GM23338 (cell line): ENCODE results near the gene SCN4B. TPM values are rescaled to one million over a fixed set of nuclear protein-coding genes. Genes with fewer than 3 reads are reported as not detected.
A peak's percentile ranks its signal among the peaks of the same experiment; 100 is the strongest.

Experiments used
- ATAC-seq: fragments of 200-7000 bp; cut with Tn5 transposase; 3 replicates; pipeline ENCODE4 v1.9.1; 2020
- DNase-seq: peaks from one replicate; pipeline ENCODE4 v3.0.0-alpha.2; 2015; ENCODE audit warnings: low spot score
- H2AFZ ChIP-seq: fragments of 200-600 bp; sonication (generic); 2 replicates; pipeline ENCODE4 v1.8.0; 2016; ENCODE audit warnings: antibody characterized with exemption, mild to moderate bottlenecking, moderate library complexity
- H3F3A ChIP-seq: fragments of 200-600 bp; sonication (generic); replicated peaks from 2 replicates; pipeline ENCODE4 v1.8.0; 2017; ENCODE audit warnings: antibody characterized with exemption, mixed run types, low read depth
- H3K27ac ChIP-seq: fragments of 200-600 bp; sonication (generic); 2 replicates; pipeline ENCODE4 v1.6.1; 2016; ENCODE audit warnings: low read depth
- H3K27me3 ChIP-seq: fragments of 200-600 bp; sonication (generic); 2 replicates; pipeline ENCODE4 v1.8.0; 2016; ENCODE audit warnings: mild to moderate bottlenecking, mixed run types, moderate library complexity; ENCODE audit not compliant: insufficient read depth
- H3K36me3 ChIP-seq: fragments of 200-600 bp; sonication (generic); 2 replicates; pipeline ENCODE4 v1.8.0; 2016; ENCODE audit warnings: mild to moderate bottlenecking; ENCODE audit not compliant: insufficient read depth
- H3K4me1 ChIP-seq: fragments of 200-600 bp; sonication (generic); 2 replicates; pipeline ENCODE4 v1.8.0; 2016; ENCODE audit warnings: mild to moderate bottlenecking, moderate library complexity; ENCODE audit not compliant: insufficient read depth
- H3K4me2 ChIP-seq: fragments of 200-600 bp; sonication (generic); 2 replicates; pipeline ENCODE4 v1.7.1; 2017; ENCODE audit warnings: mixed run types
- H3K4me3 ChIP-seq: fragments of 200-600 bp; sonication (generic); 2 replicates; pipeline ENCODE4 v1.6.1; 2016; ENCODE audit warnings: mixed run types
- H3K79me2 ChIP-seq: fragments of 200-600 bp; sonication (generic); replicated peaks from 2 replicates; pipeline ENCODE4 v1.8.0; 2017; ENCODE audit warnings: mild to moderate bottlenecking; ENCODE audit not compliant: insufficient read depth
- H3K9me2 ChIP-seq: fragments of 200-600 bp; sonication (generic); 2 replicates; pipeline ENCODE4 v1.8.0; 2017; ENCODE audit not compliant: insufficient read depth
- H4K20me1 ChIP-seq: fragments of 200-600 bp; sonication (generic); replicated peaks from 2 replicates; pipeline ENCODE4 v1.8.0; 2017; ENCODE audit warnings: mild to moderate bottlenecking; ENCODE audit not compliant: insufficient read depth
- H3K27ac Mint-ChIP-seq: 2 replicates; pipeline ENCODE4 v1.8.0; 2020; ENCODE audit warnings: inconsistent platforms, mild to moderate bottlenecking, moderate library complexity, mixed read lengths
- H3K27me3 Mint-ChIP-seq: 3 replicates; pipeline ENCODE4 v1.8.0; 2022; ENCODE audit warnings: low read depth, mild to moderate bottlenecking, moderate library complexity, mixed read lengths, inconsistent platforms; ENCODE audit not compliant: insufficient read depth, poor library complexity
- H3K36me3 Mint-ChIP-seq: 3 replicates; pipeline ENCODE4 v1.8.0; 2021; ENCODE audit warnings: low read depth, mild to moderate bottlenecking, inconsistent platforms, moderate library complexity, mixed read lengths
- H3K4me1 Mint-ChIP-seq: 3 replicates; pipeline ENCODE4 v1.8.0; 2020; ENCODE audit warnings: mild to moderate bottlenecking, inconsistent platforms, mixed read lengths
- H3K4me3 Mint-ChIP-seq: 3 replicates; pipeline ENCODE4 v1.8.0; 2021; ENCODE audit warnings: moderate library complexity, mild to moderate bottlenecking, inconsistent platforms, mixed read lengths
- H3K9me3 Mint-ChIP-seq: 3 replicates; pipeline ENCODE4 v1.8.0; 2020; ENCODE audit warnings: moderate library complexity, mild to moderate bottlenecking, inconsistent platforms, mixed read lengths
- CREB1 ChIP-seq: fragments of 250-450 bp; sonication (Bioruptor Pico); IDR thresholded peaks from 2 replicates; pipeline ENCODE4 v1.5.0; 2020; ENCODE audit warnings: low read depth, mild to moderate bottlenecking, moderate library complexity
- EZH2 ChIP-seq: fragments of 200-600 bp; sonication (generic); IDR thresholded peaks from one replicate; pipeline ENCODE4 v1.8.0; 2017; ENCODE audit warnings: antibody characterized with exemption, mild to moderate bottlenecking, low read depth; ENCODE audit not compliant: unreplicated experiment
- EZH2phosphoT487 ChIP-seq: fragments of 200-600 bp; sonication (generic); IDR thresholded peaks from one replicate; pipeline ENCODE4 v1.8.1; 2018; ENCODE audit warnings: antibody characterized with exemption; ENCODE audit not compliant: unreplicated experiment
- JUNB ChIP-seq: IDR thresholded peaks from one replicate; pipeline ENCODE4 v1.6.1; 2016; ENCODE audit warnings: antibody characterized with exemption; ENCODE audit not compliant: unreplicated experiment
- STAT1 ChIP-seq: IDR thresholded peaks from one replicate; pipeline ENCODE4 v1.6.1; 2016; ENCODE audit warnings: antibody characterized with exemption; ENCODE audit not compliant: unreplicated experiment
- ZNF114 ChIP-seq: fragments of 250-450 bp; sonication (Bioruptor Pico); IDR thresholded peaks from 2 replicates; pipeline ENCODE4 v1.5.0; 2020; ENCODE audit warnings: mild to moderate bottlenecking, moderate library complexity
- polyA plus RNA-seq: library from polyadenylated mRNA; unstranded; fragments of >200 nt; fragmentation: Nextera tagmentation; extraction: Ambion mirVana; gene quantifications from 2 replicates; pipeline ENCODE4 v1.2.1, GENCODE V29; 2016
- total RNA-seq: library from RNA; depleted of rRNA; stranded (reverse); fragments of >200 nt; shearing (Covaris generic); gene quantifications from 2 replicates; pipeline ENCODE4 v1.2.3, GENCODE V29; 2014
- TF ChIP-seq, protein P1 (sequence below): IDR thresholded peaks from 2 replicates; pipeline ENCODE4 v1.6.1; 2016; ENCODE audit warnings: antibody characterized with exemption
- TF ChIP-seq, protein P2 (sequence below), 2 experiments: fragments of 200-600 bp in 1 of 2; sonication (generic) in 1 of 2; conservative IDR thresholded peaks; 2 replicates each; pipeline versions ENCODE4 v1.5.1 to v1.6.1; 2016 to 2017; ENCODE audit warnings: antibody characterized with exemption in 2 of 2, low read depth in 2 of 2, mild to moderate bottlenecking in 2 of 2, moderate library complexity in 1 of 2
- TF ChIP-seq, protein P3 (sequence below): IDR thresholded peaks from one replicate; pipeline ENCODE4 v1.6.1; 2018; ENCODE audit warnings: antibody characterized with exemption; ENCODE audit not compliant: unreplicated experiment

SCN4B gene
- total and polyA plus RNA-seq, 2 experiments from 2014 or later, result 0.45 to 3.0 TPM

DNA sequence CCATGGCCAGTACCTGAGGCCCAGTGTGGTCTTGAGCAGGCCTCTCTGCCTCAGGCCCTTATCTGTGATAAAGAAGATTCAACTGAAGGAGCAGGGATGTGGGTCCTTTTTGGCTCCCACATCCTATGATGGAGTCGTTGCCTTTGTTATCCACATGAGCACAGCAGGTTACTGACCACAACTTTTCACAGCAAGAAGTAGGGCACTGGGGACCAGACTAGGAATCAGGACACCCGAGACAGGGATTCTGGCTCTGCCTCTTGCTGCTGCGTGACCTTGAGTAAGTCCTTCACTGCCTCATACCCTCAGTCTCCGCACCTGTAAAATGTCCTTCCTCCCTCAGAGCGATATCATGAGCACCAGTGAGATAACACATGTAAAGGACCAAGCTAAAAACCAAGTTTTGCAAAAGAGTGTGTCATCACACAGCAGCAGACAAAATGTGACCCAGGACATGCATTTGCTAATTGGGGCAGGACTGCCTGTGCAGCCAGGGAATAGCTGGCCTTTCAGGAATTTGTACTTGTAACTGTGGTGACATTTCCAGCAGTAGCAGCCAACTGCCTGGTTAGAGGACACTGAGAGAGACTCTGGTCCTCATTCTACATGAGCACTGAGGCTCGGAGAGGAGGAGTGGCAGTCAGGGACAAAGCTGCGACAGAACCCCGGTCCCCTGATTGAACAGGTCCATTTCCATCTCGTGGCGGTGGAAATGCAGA is 52.6 kb downstream of the SCN4B start:
- ATAC-seq, result peak; percentile 37
- no peaks in the 10 kb centered on the region; the same call in 2 of the 3 replicates for H3K36me3 Mint-ChIP-seq
- no peak overlapping the region for H3K27ac ChIP-seq
- H3K4me1 Mint-ChIP-seq, result peaks cover 20% of the 10 kb centered on the region
- H3K36me3 ChIP-seq, result no peaks in the 10 kb centered on the region
- no peaks in the 10 kb centered on the region; the same call in 2 of the 3 replicates for H3K9me3 Mint-ChIP-seq
- H3K79me2 ChIP-seq, result no peaks in the 10 kb centered on the region
- no peak for TF ChIP-seq ZNF114
- TF ChIP-seq STAT1, result no peak
- H3K9me2 ChIP-seq, result no peaks in the 10 kb centered on the region
- peaks cover 11% of the 10 kb centered on the region for H3K4me1 ChIP-seq
- peak overlapping the region; percentile 47; the same call in 1 of the 2 replicates for H2AFZ ChIP-seq
- H3K4me3 Mint-ChIP-seq, result no peak overlapping the region
- no peak overlapping the region for H3K4me3 ChIP-seq
- H3K27ac Mint-ChIP-seq, result no peak overlapping the region
- H3K27me3 Mint-ChIP-seq, result peaks cover 6% of the 10 kb centered on the region
- peak overlapping the region; percentile 43; the same call in 1 of the 2 replicates for H3K4me2 ChIP-seq
- no peaks in the 10 kb centered on the region for H4K20me1 ChIP-seq
- H3F3A ChIP-seq, result no peaks in the 10 kb centered on the region
- no peaks in the 10 kb centered on the region for H3K27me3 ChIP-seq
- DNase-seq, result no peak

DNA sequence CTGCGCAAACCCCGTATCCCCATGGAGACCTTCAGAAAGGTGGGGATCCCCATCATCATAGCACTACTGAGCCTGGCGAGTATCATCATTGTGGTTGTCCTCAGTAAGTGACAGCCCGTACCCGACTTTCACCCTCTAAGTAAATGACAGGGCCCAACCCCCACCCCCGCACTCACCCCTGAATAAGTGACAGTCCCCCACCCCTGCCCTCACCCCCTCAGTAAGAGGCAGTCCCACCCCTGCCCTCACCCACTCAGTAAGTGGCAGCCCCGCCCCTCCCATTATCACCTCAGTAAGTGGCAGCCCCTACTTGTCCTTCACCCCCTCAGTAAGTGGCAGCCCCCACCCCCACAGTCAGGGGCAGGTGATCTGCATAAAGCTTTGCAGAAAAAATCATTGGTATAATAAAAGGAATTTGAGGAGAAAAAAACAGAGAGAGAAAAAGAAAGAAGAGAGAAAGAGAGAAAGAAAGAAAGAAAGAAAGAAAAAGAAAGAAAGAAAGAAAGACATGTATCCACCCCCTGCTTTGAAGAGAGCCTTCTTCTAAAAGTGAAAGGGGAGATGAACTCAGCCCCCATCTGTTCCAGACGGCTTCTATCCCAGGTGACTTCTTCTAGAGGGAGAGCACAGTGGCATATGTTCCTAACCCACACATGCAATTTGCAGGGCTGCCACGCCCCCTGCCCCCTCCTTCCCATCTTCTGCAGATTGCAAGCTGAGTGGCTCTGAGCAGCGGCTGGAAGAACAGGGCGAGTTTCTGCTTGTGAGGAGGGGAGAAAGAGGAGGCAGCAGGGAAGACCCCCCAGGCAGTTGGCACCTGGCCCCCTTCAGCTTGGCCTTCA is 53.4 kb downstream of the SCN4B start:
- peaks cover 6% of the 10 kb centered on the region for H3K27me3 Mint-ChIP-seq
- H4K20me1 ChIP-seq, result no peaks in the 10 kb centered on the region
- ATAC-seq (peak; percentile 78), DNase-seq (peak; percentile 28)
- peaks cover 11% of the 10 kb centered on the region for H3K4me1 ChIP-seq
- no peak overlapping the region for H3K27ac Mint-ChIP-seq
- H3K27me3 ChIP-seq, result no peaks in the 10 kb centered on the region
- H3K9me3 Mint-ChIP-seq, result no peaks in the 10 kb centered on the region; the same call in 2 of the 3 replicates
- no peak overlapping the region for H3K27ac ChIP-seq
- peaks cover 20% of the 10 kb centered on the region for H3K4me1 Mint-ChIP-seq
- peak overlapping the region; percentile 43; the same call in 1 of the 2 replicates for H3K4me2 ChIP-seq
- peak overlapping the region; percentile 47; the same call in 1 of the 2 replicates for H2AFZ ChIP-seq
- no peaks in the 10 kb centered on the region for H3F3A ChIP-seq
- H3K79me2 ChIP-seq, result no peaks in the 10 kb centered on the region
- no peaks in the 10 kb centered on the region for H3K36me3 ChIP-seq
- H3K36me3 Mint-ChIP-seq, result no peaks in the 10 kb centered on the region; the same call in 2 of the 3 replicates
- no peak overlapping the region; the same call in 2 of the 3 replicates for H3K4me3 Mint-ChIP-seq
- H3K4me3 ChIP-seq, result no peak overlapping the region
- no peaks in the 10 kb centered on the region for H3K9me2 ChIP-seq
- no peak for TF ChIP-seq EZH2
- TF ChIP-seq, protein P1, sequence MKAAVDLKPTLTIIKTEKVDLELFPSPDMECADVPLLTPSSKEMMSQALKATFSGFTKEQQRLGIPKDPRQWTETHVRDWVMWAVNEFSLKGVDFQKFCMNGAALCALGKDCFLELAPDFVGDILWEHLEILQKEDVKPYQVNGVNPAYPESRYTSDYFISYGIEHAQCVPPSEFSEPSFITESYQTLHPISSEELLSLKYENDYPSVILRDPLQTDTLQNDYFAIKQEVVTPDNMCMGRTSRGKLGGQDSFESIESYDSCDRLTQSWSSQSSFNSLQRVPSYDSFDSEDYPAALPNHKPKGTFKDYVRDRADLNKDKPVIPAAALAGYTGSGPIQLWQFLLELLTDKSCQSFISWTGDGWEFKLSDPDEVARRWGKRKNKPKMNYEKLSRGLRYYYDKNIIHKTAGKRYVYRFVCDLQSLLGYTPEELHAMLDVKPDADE, result no peak
- TF ChIP-seq, protein P2, sequence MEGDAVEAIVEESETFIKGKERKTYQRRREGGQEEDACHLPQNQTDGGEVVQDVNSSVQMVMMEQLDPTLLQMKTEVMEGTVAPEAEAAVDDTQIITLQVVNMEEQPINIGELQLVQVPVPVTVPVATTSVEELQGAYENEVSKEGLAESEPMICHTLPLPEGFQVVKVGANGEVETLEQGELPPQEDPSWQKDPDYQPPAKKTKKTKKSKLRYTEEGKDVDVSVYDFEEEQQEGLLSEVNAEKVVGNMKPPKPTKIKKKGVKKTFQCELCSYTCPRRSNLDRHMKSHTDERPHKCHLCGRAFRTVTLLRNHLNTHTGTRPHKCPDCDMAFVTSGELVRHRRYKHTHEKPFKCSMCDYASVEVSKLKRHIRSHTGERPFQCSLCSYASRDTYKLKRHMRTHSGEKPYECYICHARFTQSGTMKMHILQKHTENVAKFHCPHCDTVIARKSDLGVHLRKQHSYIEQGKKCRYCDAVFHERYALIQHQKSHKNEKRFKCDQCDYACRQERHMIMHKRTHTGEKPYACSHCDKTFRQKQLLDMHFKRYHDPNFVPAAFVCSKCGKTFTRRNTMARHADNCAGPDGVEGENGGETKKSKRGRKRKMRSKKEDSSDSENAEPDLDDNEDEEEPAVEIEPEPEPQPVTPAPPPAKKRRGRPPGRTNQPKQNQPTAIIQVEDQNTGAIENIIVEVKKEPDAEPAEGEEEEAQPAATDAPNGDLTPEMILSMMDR (conservative IDR thresholded peaks at IDR 0.05; ENCODE audit: low read depth in 2 of 2), result no peak
- no peak for TF ChIP-seq STAT1
- TF ChIP-seq CREB1 (CRISPR knock-in tag), result no peak
- TF ChIP-seq ZNF114, result no peak
- no peak for TF ChIP-seq EZH2phosphoT487
- no peak for TF ChIP-seq JUNB
- TF ChIP-seq, protein P3, sequence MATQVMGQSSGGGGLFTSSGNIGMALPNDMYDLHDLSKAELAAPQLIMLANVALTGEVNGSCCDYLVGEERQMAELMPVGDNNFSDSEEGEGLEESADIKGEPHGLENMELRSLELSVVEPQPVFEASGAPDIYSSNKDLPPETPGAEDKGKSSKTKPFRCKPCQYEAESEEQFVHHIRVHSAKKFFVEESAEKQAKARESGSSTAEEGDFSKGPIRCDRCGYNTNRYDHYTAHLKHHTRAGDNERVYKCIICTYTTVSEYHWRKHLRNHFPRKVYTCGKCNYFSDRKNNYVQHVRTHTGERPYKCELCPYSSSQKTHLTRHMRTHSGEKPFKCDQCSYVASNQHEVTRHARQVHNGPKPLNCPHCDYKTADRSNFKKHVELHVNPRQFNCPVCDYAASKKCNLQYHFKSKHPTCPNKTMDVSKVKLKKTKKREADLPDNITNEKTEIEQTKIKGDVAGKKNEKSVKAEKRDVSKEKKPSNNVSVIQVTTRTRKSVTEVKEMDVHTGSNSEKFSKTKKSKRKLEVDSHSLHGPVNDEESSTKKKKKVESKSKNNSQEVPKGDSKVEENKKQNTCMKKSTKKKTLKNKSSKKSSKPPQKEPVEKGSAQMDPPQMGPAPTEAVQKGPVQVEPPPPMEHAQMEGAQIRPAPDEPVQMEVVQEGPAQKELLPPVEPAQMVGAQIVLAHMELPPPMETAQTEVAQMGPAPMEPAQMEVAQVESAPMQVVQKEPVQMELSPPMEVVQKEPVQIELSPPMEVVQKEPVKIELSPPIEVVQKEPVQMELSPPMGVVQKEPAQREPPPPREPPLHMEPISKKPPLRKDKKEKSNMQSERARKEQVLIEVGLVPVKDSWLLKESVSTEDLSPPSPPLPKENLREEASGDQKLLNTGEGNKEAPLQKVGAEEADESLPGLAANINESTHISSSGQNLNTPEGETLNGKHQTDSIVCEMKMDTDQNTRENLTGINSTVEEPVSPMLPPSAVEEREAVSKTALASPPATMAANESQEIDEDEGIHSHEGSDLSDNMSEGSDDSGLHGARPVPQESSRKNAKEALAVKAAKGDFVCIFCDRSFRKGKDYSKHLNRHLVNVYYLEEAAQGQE, result no peak
